NCI-H146 treated with DMSO at 0.1 percent for 48 hours (cell line): ENCODE data around the gene CTXN3.

Source experiments
- DNase-seq: peaks from one replicate; lab custom pipeline; 2025; ENCODE audit not compliant: unreplicated experiment; lab: John Stamatoyannopoulos, UW

Gene CTXN3

GRCh38 chr5:127696683-127697082 is 47.8 kb downstream of the CTXN3 start:
- DNase-seq: no peak

GRCh38 chr5:127697894-127698600 is 49.2 kb downstream of the CTXN3 start:
- DNase-seq: no peak

GRCh38 chr5:127699416-127699815 is 50.5 kb downstream of the CTXN3 start:
- no peak for DNase-seq

GRCh38 chr5:127700237-127700766 is 51.4 kb downstream of the CTXN3 start:
- DNase-seq: no peak

- DNase-seq: no peak
Observed at GRCh38 chr5:127702434-127702833, 53.6 kb downstream of the CTXN3 start.

GRCh38 chr5:127702926-127703561 is 54.2 kb downstream of the CTXN3 start, which contains the start of gene CCDC192:
Gene CCDC192 (plus strand): TSS chr5:127703391. CDS start chr5:127703446, 55 bp downstream.
- no peak for DNase-seq

- DNase-seq: no peak
Observed at GRCh38 chr5:127705120-127705892, 56.4 kb downstream of the CTXN3 start.

GRCh38 chr5:127706691-127707090 is 57.8 kb downstream of the CTXN3 start:
- DNase-seq: no peak

GRCh38 chr5:127707209-127707608 is 58.3 kb downstream of the CTXN3 start:
- no peak for DNase-seq
